ENCODE results near the gene DIP2B.

DNA sequence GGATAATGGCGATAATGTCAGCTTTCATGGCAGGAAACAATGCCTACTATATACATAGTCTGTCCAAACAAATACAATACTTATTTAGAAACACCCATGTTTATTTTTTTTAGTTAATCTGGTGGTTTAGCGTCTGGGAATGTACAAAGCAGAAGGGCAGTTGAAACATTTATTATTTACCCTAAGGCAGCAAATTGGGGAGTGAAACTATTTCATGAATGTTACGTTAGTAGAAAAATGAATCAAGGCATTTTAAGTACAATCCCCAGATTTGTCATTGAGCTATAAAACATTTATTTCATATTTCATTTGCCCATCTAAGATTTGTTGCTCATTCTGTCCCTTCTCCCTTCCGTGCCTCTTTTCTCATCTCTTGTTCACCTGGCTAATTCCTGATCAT, 172.0 kb downstream of the DIP2B start:
- TF ChIP-seq ZNF609 (CRISPR knock-in tag; IDR thresholded peaks at IDR 0.05; ENCODE audit: borderline replicate concordance): no peak
- TF ChIP-seq, protein P1, sequence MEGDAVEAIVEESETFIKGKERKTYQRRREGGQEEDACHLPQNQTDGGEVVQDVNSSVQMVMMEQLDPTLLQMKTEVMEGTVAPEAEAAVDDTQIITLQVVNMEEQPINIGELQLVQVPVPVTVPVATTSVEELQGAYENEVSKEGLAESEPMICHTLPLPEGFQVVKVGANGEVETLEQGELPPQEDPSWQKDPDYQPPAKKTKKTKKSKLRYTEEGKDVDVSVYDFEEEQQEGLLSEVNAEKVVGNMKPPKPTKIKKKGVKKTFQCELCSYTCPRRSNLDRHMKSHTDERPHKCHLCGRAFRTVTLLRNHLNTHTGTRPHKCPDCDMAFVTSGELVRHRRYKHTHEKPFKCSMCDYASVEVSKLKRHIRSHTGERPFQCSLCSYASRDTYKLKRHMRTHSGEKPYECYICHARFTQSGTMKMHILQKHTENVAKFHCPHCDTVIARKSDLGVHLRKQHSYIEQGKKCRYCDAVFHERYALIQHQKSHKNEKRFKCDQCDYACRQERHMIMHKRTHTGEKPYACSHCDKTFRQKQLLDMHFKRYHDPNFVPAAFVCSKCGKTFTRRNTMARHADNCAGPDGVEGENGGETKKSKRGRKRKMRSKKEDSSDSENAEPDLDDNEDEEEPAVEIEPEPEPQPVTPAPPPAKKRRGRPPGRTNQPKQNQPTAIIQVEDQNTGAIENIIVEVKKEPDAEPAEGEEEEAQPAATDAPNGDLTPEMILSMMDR (CRISPR knock-in tag; IDR thresholded peaks at IDR 0.05): no peak
